ENCODE measurements around the gene MALAT1. TPM values are rescaled to one million over a fixed set of nuclear protein-coding genes. Genes with fewer than 3 reads are reported as not detected.

The MALAT1 gene
- total and polyA plus RNA-seq, 2 experiments from 2014 or later, result 2,206 to 6,020 TPM

DNA sequence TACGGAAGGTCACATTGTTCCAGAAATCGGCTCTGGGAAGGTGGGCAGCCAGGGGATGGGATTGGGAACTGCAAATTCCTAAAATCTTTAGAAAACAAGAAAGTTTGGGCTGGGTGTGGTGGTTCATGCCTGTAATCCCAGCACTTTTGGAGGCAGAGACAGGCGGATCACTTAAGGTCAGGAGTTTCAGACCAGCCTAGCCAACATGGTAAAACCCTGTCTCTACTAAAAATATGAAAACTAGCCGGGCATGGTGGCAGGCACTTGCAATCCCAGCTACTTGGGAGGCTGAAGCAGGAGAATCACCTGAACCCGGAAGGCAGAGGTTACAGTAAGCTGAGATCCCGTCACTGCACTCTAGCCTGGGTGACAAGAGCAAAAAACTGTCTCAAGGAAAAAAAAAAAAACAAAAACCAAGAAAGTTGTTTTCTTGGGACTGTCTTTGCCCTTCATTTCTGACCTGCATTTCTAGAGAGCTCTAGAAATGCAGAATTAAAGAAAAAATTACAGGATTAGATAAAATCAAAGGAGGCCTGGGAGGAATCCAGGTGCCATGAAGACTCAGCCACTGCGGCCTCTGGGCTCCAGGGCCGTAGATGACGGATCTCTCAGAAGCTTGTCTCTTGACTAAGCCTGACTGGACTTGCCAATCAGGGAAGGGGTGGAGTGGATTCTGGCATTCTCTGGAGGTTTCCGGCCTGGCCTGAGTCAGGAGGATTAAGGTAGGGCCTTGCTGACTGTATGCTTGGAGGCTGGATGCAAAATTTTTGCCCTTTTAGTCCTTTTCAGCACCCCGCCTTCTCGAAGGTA lies 5.3 kb upstream of the MALAT1 start (continued):
- TF ChIP-seq, protein P1, sequence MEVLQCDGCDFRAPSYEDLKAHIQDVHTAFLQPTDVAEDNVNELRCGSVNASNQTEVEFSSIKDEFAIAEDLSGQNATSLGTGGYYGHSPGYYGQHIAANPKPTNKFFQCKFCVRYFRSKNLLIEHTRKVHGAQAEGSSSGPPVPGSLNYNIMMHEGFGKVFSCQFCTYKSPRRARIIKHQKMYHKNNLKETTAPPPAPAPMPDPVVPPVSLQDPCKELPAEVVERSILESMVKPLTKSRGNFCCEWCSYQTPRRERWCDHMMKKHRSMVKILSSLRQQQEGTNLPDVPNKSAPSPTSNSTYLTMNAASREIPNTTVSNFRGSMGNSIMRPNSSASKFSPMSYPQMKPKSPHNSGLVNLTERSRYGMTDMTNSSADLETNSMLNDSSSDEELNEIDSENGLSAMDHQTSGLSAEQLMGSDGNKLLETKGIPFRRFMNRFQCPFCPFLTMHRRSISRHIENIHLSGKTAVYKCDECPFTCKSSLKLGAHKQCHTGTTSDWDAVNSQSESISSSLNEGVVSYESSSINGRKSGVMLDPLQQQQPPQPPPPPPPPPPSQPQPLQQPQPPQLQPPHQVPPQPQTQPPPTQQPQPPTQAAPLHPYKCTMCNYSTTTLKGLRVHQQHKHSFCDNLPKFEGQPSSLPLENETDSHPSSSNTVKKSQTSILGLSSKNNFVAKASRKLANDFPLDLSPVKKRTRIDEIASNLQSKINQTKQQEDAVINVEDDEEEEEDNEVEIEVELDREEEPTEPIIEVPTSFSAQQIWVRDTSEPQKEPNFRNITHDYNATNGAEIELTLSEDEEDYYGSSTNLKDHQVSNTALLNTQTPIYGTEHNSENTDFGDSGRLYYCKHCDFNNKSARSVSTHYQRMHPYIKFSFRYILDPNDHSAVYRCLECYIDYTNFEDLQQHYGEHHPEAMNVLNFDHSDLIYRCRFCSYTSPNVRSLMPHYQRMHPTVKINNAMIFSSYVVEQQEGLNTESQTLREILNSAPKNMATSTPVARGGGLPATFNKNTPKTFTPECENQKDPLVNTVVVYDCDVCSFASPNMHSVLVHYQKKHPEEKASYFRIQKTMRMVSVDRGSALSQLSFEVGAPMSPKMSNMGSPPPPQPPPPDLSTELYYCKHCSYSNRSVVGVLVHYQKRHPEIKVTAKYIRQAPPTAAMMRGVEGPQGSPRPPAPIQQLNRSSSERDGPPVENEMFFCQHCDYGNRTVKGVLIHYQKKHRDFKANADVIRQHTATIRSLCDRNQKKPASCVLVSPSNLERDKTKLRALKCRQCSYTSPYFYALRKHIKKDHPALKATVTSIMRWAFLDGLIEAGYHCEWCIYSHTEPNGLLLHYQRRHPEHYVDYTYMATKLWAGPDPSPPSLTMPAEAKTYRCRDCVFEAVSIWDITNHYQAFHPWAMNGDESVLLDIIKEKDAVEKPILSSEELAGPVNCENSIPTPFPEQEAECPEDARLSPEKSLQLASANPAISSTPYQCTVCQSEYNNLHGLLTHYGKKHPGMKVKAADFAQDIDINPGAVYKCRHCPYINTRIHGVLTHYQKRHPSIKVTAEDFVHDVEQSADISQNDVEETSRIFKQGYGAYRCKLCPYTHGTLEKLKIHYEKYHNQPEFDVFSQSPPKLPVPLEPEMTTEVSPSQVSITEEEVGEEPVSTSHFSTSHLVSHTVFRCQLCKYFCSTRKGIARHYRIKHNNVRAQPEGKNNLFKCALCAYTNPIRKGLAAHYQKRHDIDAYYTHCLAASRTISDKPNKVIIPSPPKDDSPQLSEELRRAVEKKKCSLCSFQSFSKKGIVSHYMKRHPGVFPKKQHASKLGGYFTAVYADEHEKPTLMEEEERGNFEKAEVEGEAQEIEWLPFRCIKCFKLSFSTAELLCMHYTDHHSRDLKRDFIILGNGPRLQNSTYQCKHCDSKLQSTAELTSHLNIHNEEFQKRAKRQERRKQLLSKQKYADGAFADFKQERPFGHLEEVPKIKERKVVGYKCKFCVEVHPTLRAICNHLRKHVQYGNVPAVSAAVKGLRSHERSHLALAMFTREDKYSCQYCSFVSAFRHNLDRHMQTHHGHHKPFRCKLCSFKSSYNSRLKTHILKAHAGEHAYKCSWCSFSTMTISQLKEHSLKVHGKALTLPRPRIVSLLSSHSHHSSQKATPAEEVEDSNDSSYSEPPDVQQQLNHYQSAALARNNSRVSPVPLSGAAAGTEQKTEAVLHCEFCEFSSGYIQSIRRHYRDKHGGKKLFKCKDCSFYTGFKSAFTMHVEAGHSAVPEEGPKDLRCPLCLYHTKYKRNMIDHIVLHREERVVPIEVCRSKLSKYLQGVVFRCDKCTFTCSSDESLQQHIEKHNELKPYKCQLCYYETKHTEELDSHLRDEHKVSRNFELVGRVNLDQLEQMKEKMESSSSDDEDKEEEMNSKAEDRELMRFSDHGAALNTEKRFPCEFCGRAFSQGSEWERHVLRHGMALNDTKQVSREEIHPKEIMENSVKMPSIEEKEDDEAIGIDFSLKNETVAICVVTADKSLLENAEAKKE (CRISPR knock-in tag; IDR thresholded peaks at IDR 0.05), result no peak
- TF ChIP-seq EZH2phosphoT487 (IDR thresholded peaks at IDR 0.05; ENCODE audit: unreplicated experiment), result no peak
- TF ChIP-seq, protein P2, sequence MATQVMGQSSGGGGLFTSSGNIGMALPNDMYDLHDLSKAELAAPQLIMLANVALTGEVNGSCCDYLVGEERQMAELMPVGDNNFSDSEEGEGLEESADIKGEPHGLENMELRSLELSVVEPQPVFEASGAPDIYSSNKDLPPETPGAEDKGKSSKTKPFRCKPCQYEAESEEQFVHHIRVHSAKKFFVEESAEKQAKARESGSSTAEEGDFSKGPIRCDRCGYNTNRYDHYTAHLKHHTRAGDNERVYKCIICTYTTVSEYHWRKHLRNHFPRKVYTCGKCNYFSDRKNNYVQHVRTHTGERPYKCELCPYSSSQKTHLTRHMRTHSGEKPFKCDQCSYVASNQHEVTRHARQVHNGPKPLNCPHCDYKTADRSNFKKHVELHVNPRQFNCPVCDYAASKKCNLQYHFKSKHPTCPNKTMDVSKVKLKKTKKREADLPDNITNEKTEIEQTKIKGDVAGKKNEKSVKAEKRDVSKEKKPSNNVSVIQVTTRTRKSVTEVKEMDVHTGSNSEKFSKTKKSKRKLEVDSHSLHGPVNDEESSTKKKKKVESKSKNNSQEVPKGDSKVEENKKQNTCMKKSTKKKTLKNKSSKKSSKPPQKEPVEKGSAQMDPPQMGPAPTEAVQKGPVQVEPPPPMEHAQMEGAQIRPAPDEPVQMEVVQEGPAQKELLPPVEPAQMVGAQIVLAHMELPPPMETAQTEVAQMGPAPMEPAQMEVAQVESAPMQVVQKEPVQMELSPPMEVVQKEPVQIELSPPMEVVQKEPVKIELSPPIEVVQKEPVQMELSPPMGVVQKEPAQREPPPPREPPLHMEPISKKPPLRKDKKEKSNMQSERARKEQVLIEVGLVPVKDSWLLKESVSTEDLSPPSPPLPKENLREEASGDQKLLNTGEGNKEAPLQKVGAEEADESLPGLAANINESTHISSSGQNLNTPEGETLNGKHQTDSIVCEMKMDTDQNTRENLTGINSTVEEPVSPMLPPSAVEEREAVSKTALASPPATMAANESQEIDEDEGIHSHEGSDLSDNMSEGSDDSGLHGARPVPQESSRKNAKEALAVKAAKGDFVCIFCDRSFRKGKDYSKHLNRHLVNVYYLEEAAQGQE (IDR thresholded peaks at IDR 0.05; ENCODE audit: unreplicated experiment), result no peak

Measured in GM23338 (cell line).